SK-N-SH (cell line): Measurements from ENCODE around the gene PLA2G6. TPM values are rescaled to one million over a fixed set of nuclear protein-coding genes. Genes with fewer than 3 reads are reported as not detected.

ENCODE experiments used
- CTCF ChIA-PET: fragments of 300-600, 350-600 bp; formaldehyde crosslinking; extraction: SDS; loops from one replicate; lab custom pipeline; 2021; lab: Yijun Ruan, JAX
- POLR2A ChIA-PET: fragments of 350-600 bp; sonication (Branson Sonifier 250); formaldehyde crosslinking; extraction: SDS; loops from one replicate; lab custom pipeline; 2020; ENCODE audit warnings: antibody characterized with exemption, inconsistent platforms; lab: Yijun Ruan, JAX
- DNase-seq: peaks from one replicate; pipeline ENCODE4 v3.0.0; 2012
- H2AFZ ChIP-seq: fragments of 200-600 bp; sonication (generic); 2 replicates; pipeline ENCODE4 v1.8.1; 2016; ENCODE audit warnings: antibody characterized with exemption, mild to moderate bottlenecking, low read depth
- H3F3A ChIP-seq: fragments of 200-600 bp; sonication (generic); replicated peaks from 2 replicates; pipeline ENCODE3; 2016; ENCODE audit warnings: antibody characterized with exemption, mild to moderate bottlenecking; ENCODE audit not compliant: insufficient read depth
- H3K27ac ChIP-seq, 2 experiments: fragments of 200-500 bp in 1 of 2; fragments of 200-600 bp in 1 of 2; sonication (Bioruptor generic) in 1 of 2; sonication (generic), shearing (Covaris generic) in 1 of 2; 2 replicates each; pipeline versions ENCODE4 v1.5.1 to v1.6.1; 2014 to 2016; ENCODE audit warnings: low read depth in 2 of 2, inconsistent platforms in 1 of 2, low read length in 1 of 2, mild to moderate bottlenecking in 1 of 2, mixed read lengths in 1 of 2
- H3K27me3 ChIP-seq: fragments of 200-600 bp; sonication (generic), shearing (Covaris generic); 2 replicates; pipeline ENCODE4 v1.6.1; 2016; ENCODE audit warnings: mixed run types; ENCODE audit not compliant: insufficient read depth
- H3K36me3 ChIP-seq, 2 experiments: fragments of 200-500 bp in 1 of 2; fragments of 200-600 bp in 1 of 2; sonication (Bioruptor generic) in 1 of 2; sonication (generic) in 1 of 2; replicated peaks in 1 of 2; 2 replicates each; pipeline versions ENCODE3 to v1.5.1; 2014 to 2016; ENCODE audit warnings: low read length in 1 of 2, mild to moderate bottlenecking in 1 of 2; ENCODE audit not compliant: insufficient read depth in 2 of 2, control insufficient read depth in 1 of 2
- H3K4me1 ChIP-seq, 2 experiments: fragments of 200-500 bp in 1 of 2; fragments of 200-600 bp in 1 of 2; sonication (Bioruptor generic) in 1 of 2; sonication (generic), shearing (Covaris generic) in 1 of 2; 2 replicates each; pipeline versions ENCODE4 v1.5.1 to v1.6.1; 2014 to 2016; ENCODE audit warnings: low read depth in 1 of 2, low read length in 1 of 2, mixed run types in 1 of 2; ENCODE audit not compliant: insufficient read depth in 2 of 2, control insufficient read depth in 1 of 2
- H3K4me2 ChIP-seq: fragments of 200-600 bp; sonication (generic), shearing (Covaris generic); 2 replicates; pipeline ENCODE4 v1.6.1; 2017; ENCODE audit warnings: mixed run types
- H3K4me3 ChIP-seq, 2 experiments: fragments of 200-500 bp in 1 of 2; fragments of 200-600 bp in 1 of 2; sonication (Bioruptor generic) in 1 of 2; sonication (generic), shearing (Covaris generic) in 1 of 2; 2 replicates each; pipeline versions ENCODE4 v1.5.1 to v1.8.1; 2014 to 2016; ENCODE audit warnings: low read depth in 2 of 2, inconsistent platforms in 1 of 2, low read length in 1 of 2, mild to moderate bottlenecking in 1 of 2, mixed read lengths in 1 of 2, moderate library complexity in 1 of 2
- H3K79me2 ChIP-seq: fragments of 200-600 bp; sonication (generic); 2 replicates; pipeline ENCODE4 v1.8.1; 2017; ENCODE audit warnings: mild to moderate bottlenecking; ENCODE audit not compliant: insufficient read depth
- H3K9ac ChIP-seq: fragments of 200-600 bp; sonication (generic); 2 replicates; pipeline ENCODE4 v1.6.1; 2017; ENCODE audit warnings: mixed run types
- H3K9me2 ChIP-seq: fragments of 200-600 bp; sonication (generic); 2 replicates; pipeline ENCODE4 v1.6.1; 2017; ENCODE audit warnings: mixed run types
- H3K9me3 ChIP-seq: fragments of 200-600 bp; sonication (generic); 2 replicates; pipeline ENCODE4 v1.6.1; 2017; ENCODE audit warnings: mixed run types, mild to moderate bottlenecking, moderate library complexity
- H4K20me1 ChIP-seq: fragments of 200-600 bp; sonication (generic); 2 replicates; pipeline ENCODE4 v1.6.1; 2017; ENCODE audit warnings: mild to moderate bottlenecking, mixed run types; ENCODE audit not compliant: insufficient read depth
- EP300 ChIP-seq, 2 experiments: IDR thresholded peaks; 2 replicates each; pipeline versions ENCODE4 v1.4.0 to v1.6.1; 2012; ENCODE audit warnings: borderline replicate concordance in 1 of 2, low read depth in 1 of 2, low read length in 1 of 2
- EZH2phosphoT487 ChIP-seq: fragments of 200-600 bp; sonication (generic); IDR thresholded peaks from 2 replicates; pipeline ENCODE4 v1.6.1; 2017; ENCODE audit warnings: low read depth, mixed run types, mild to moderate bottlenecking, antibody characterized with exemption, moderate library complexity, borderline replicate concordance
- FOXM1 ChIP-seq: IDR thresholded peaks from 2 replicates; pipeline ENCODE4 v1.4.0; 2012; ENCODE audit warnings: low read depth, mild to moderate bottlenecking
- GATA2 ChIP-seq: sonication (generic); formaldehyde crosslinking; IDR thresholded peaks from 2 replicates; pipeline ENCODE4 v1.5.0; 2020; ENCODE audit warnings: mild to moderate bottlenecking, missing genetic modification reagents
- JUND ChIP-seq: IDR thresholded peaks from 2 replicates; pipeline ENCODE4 v1.4.0; 2012
- MXI1 ChIP-seq: IDR thresholded peaks from 2 replicates; pipeline ENCODE4 v1.6.1; 2012; ENCODE audit warnings: mild to moderate bottlenecking, low read depth, low read length, improper control_type of control experiment
- RFX5 ChIP-seq: IDR thresholded peaks from 2 replicates; pipeline ENCODE4 v1.6.1; 2012; ENCODE audit warnings: mild to moderate bottlenecking, improper control_type of control experiment, low read length
- SMC3 ChIP-seq: IDR thresholded peaks from 2 replicates; pipeline ENCODE4 v1.6.1; 2012; ENCODE audit warnings: low read depth, low read length, improper control_type of control experiment
- TAF1 ChIP-seq: IDR thresholded peaks from 2 replicates; pipeline ENCODE4 v1.6.1; 2012; ENCODE audit warnings: low read depth, mild to moderate bottlenecking, low read length, moderate library complexity, borderline replicate concordance
- TCF12 ChIP-seq: IDR thresholded peaks from 2 replicates; pipeline ENCODE4 v1.4.0; 2012
- WGBS: methylation state at CpG from one replicate; pipeline ENCODE4 v1.1.6; 2017; ENCODE audit warnings: low lambda C conversion rate; 5-methylcytosine and 5-hydroxymethylcytosine counted together
- polyA plus RNA-seq, 3 experiments: library from polyadenylated mRNA; depleted of rRNA; stranded (reverse); fragments of >200 nt; gene quantifications; 2 replicates each; pipeline ENCODE4 v1.2.3, GENCODE V29; 2012
- TF ChIP-seq, protein P1 (sequence below): IDR thresholded peaks from 2 replicates; pipeline ENCODE4 v1.6.1; 2012; ENCODE audit warnings: mild to moderate bottlenecking, low read depth, low read length, moderate library complexity
- TF ChIP-seq, protein P2 (sequence below): fragments of 200-600 bp; sonication (generic); IDR thresholded peaks from 2 replicates; pipeline ENCODE4 v1.6.1; 2017; ENCODE audit warnings: antibody characterized with exemption, mild to moderate bottlenecking, moderate library complexity
- TF ChIP-seq, protein P3 (sequence below): IDR thresholded peaks from 2 replicates; pipeline ENCODE4 v1.4.0; 2012; ENCODE audit warnings: low read depth, borderline replicate concordance

The PLA2G6 gene
- polyA plus RNA-seq, 1 of the 3 experiments (the other 2 are of a cell fraction) = 10.5 TPM

DNA sequence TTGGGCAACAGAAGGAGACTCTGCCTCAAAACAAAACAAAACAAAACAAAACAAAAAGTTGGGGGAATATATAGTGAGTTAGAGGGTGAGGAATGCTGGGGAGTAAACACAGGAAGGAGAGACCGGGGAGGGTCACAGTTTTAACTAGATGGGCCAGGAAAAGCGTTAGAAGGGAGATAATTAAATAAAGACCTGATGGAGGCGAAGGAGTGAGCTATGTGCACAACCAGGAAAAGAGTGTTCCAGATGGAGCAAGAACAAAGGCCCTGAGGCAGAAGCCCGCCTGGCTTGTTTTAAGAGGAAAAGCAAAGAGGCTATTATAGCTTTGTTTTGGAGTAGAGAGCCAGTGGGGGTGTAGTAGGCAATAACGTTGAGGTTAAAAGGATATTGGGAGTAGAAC is 4.8 kb upstream of the PLA2G6 start:
- Histone ChIP-seq H3K4me1 (no peaks in the 10 kb centered on the region), H3K4me3 (no peak overlapping the region), H3K36me3 (no peaks in the 10 kb centered on the region), H4K20me1 (no peaks in the 10 kb centered on the region), H3K79me2 (no peaks in the 10 kb centered on the region), H3K27me3 (no peaks in the 10 kb centered on the region), H3K27ac (no peak overlapping the region), H3K9me3 (no peaks in the 10 kb centered on the region), H3F3A (no peaks in the 10 kb centered on the region), H3K9me2 (no peaks in the 10 kb centered on the region), H2AFZ (no peak overlapping the region)
- WGBS = 70% methylated on average over 5 of the region's 5 CpGs
- POLR2A ChIA-PET = no interaction called here
- DNase-seq = no peak
- no peak for TF ChIP-seq FOXM1
- TF ChIP-seq, all 33 proteins: peak for 0
- CTCF ChIA-PET = interaction anchor here (0.9 to 1.2 kb wide), 2 partner anchors 37 to 72 kb away, joined by 3 read pairs; no protein-coding TSS in a partner anchor
- no peak overlapping the region for H3K9ac ChIP-seq
- H3K4me2 ChIP-seq = no peak overlapping the region

DNA sequence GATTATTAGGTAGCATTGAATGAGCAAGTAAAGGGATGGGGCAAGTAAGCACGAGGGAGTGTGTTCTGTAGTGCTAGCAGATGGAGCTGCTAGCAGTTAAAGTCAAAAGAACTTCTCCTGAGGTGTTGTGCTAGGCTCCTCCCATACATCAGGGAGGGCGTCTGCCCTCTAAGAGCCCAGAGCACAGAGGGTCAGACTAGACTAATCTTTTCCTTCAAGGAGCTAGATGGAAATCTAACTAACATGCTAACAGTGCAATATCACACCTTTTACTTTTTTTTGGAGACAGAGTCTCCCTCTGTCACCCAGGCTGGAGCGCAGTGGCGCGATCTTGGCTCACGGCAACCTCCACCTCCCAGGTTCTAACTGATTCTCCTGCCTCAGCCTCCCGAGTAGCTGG is 3.2 kb upstream of the PLA2G6 start:
- no peaks in the 10 kb centered on the region for H3F3A ChIP-seq
- ChIA-PET CTCF (no interaction called here), POLR2A (no interaction called here)
- TF ChIP-seq RFX5 (no peak), TCF12 (no peak), MXI1 (no peak), SMC3 (no peak), GATA2 (CRISPR knock-in tag) (no peak), JUND (no peak), EZH2phosphoT487 (no peak), EP300 (IDR thresholded peaks at IDR 0.05; ENCODE audit: borderline replicate concordance in 1 of 2, low read depth in 1 of 2, low read length in 1 of 2) (no peak), TAF1 (no peak)
- TF ChIP-seq, protein P1, sequence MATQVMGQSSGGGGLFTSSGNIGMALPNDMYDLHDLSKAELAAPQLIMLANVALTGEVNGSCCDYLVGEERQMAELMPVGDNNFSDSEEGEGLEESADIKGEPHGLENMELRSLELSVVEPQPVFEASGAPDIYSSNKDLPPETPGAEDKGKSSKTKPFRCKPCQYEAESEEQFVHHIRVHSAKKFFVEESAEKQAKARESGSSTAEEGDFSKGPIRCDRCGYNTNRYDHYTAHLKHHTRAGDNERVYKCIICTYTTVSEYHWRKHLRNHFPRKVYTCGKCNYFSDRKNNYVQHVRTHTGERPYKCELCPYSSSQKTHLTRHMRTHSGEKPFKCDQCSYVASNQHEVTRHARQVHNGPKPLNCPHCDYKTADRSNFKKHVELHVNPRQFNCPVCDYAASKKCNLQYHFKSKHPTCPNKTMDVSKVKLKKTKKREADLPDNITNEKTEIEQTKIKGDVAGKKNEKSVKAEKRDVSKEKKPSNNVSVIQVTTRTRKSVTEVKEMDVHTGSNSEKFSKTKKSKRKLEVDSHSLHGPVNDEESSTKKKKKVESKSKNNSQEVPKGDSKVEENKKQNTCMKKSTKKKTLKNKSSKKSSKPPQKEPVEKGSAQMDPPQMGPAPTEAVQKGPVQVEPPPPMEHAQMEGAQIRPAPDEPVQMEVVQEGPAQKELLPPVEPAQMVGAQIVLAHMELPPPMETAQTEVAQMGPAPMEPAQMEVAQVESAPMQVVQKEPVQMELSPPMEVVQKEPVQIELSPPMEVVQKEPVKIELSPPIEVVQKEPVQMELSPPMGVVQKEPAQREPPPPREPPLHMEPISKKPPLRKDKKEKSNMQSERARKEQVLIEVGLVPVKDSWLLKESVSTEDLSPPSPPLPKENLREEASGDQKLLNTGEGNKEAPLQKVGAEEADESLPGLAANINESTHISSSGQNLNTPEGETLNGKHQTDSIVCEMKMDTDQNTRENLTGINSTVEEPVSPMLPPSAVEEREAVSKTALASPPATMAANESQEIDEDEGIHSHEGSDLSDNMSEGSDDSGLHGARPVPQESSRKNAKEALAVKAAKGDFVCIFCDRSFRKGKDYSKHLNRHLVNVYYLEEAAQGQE = no peak
- TF ChIP-seq, protein P2, sequence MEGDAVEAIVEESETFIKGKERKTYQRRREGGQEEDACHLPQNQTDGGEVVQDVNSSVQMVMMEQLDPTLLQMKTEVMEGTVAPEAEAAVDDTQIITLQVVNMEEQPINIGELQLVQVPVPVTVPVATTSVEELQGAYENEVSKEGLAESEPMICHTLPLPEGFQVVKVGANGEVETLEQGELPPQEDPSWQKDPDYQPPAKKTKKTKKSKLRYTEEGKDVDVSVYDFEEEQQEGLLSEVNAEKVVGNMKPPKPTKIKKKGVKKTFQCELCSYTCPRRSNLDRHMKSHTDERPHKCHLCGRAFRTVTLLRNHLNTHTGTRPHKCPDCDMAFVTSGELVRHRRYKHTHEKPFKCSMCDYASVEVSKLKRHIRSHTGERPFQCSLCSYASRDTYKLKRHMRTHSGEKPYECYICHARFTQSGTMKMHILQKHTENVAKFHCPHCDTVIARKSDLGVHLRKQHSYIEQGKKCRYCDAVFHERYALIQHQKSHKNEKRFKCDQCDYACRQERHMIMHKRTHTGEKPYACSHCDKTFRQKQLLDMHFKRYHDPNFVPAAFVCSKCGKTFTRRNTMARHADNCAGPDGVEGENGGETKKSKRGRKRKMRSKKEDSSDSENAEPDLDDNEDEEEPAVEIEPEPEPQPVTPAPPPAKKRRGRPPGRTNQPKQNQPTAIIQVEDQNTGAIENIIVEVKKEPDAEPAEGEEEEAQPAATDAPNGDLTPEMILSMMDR = no peak
- TF ChIP-seq, protein P3, sequence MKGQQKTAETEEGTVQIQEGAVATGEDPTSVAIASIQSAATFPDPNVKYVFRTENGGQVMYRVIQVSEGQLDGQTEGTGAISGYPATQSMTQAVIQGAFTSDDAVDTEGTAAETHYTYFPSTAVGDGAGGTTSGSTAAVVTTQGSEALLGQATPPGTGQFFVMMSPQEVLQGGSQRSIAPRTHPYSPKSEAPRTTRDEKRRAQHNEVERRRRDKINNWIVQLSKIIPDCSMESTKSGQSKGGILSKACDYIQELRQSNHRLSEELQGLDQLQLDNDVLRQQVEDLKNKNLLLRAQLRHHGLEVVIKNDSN = no peak
- no peaks in the 10 kb centered on the region for H3K9me2 ChIP-seq
- H4K20me1 ChIP-seq = no peaks in the 10 kb centered on the region
- no peak overlapping the region for H3K9ac ChIP-seq
- WGBS = 82% methylated on average over 6 of the region's 7 CpGs
- no peaks in the 10 kb centered on the region for H3K36me3 ChIP-seq
- H3K4me2 ChIP-seq = no peak overlapping the region
- no peaks in the 10 kb centered on the region for H3K79me2 ChIP-seq
- H2AFZ ChIP-seq = no peak overlapping the region
- H3K4me1 ChIP-seq = peaks cover 0 to 5% of the 10 kb centered on the region in 2 experiments; a peak in 2 of 4 replicates
- no peaks in the 10 kb centered on the region for H3K9me3 ChIP-seq
- no peak overlapping the region for H3K27ac ChIP-seq
- no peaks in the 10 kb centered on the region for H3K27me3 ChIP-seq
- DNase-seq = no peak
- H3K4me3 ChIP-seq = no peak overlapping the region
